VCaP (cell line): ENCODE results near the gene RNF208.

Source experiments
- H3K27ac ChIP-seq: fragments of 450-650 bp; 2 replicates; pipeline ENCODE4 v1.5.1; 2017
- CTCF ChIP-seq: fragments of 450-650 bp; conservative IDR thresholded peaks from 2 replicates; pipeline ENCODE4 v1.5.1; 2017; ENCODE audit warnings: mild to moderate bottlenecking, moderate library complexity

Gene RNF208

DNA sequence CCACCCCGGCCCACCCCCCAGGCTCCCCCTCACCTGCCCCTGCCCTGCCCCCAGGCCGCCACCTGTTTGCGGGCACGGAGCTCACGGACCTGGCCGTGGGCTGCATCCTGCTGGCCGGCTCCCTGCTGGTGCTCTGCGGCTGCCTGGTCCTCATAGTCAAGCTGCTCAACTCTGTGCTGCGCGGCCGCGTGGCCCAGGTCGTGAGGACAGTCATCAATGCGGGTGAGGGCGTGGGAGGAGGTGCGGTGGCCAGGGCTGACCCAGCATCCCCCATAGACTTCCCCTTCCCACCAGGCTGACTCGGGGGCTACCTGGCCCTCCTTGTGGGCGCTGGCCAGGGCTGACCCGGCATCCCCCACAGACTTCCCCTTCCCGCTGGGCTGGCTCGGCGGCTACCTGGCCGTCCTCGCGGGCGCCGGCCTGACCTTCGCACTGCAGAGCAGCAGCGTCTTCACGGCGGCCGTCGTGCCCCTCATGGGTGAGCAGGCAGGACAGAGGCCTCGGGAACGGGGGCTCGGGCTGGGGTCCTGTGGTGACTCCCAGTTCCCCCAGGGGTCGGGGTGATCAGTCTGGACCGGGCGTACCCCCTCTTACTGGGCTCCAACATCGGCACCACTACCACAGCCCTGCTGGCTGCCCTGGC is 12.1 kb upstream of the RNF208 start:
- H3K27ac ChIP-seq, result no peak overlapping the region
- no peak for TF ChIP-seq CTCF

GRCh38 chr9:137233143-137233980 is 11.3 kb upstream of the RNF208 start:
- no peak for TF ChIP-seq CTCF
- no peak overlapping the region for H3K27ac ChIP-seq

GRCh38 chr9:137232510-137232909 is 10.5 kb upstream of the RNF208 start:
- H3K27ac ChIP-seq, result no peak overlapping the region
- TF ChIP-seq CTCF, result no peak

DNA sequence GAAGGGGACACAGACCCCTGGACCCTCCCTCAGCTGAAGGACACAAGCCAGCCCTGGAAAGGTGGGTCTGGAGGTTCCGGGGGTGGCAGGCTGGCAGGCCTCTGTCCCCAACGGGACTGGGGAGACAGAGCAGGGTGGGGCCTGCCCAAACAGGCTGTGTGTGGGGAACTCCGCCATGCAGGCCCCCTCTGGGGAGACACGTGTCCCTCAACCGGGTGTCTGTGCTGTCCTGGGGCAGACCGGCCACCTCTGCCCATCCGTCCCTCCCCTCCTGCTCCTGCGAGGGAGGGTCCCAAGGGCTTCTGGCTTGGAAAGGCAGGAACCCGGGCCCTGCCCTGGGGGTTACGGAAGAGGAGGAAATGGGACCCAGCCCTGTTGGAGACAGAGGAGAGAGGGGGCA is 10.1 kb upstream of the RNF208 start:
- no peak overlapping the region for H3K27ac ChIP-seq
- no peak for TF ChIP-seq CTCF

DNA sequence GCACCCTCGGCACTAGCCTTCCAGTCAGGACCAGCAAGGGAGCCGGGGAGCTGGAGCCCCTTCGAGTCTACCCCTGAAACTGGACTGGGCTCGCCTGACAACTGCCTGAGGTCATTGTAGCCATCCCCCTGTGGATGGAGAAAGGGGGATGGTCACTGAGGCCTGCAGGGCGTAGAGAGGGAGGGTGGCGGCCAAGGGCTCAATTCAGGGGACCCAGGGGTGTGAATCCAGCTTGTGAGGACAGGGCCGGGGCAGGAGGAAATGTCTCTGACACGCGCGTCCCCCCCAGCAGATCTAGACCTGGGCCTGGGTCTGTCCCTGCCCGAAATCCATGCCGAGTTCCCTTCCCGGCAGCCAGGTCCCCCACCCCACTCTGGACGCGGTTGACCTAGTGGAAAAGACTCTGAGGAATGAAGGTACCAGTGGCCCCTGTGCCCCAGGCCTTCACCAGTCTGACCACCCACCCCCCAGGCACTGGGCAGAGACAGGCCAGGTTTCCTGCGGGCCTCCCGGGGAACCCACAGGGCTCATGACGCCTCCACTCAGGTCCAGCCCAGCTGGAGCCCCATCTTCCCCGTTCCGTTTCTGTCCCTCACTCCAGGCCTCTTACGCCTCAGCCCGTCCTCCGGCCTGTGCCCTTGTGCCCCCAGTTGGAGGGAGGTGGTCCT is 9.5 kb upstream of the RNF208 start:
- no peak for TF ChIP-seq CTCF
- H3K27ac ChIP-seq, result no peak overlapping the region

- H3K27ac ChIP-seq, result no peak within 1 kb of the TSS
- no peak for TF ChIP-seq CTCF
Measured at GRCh38 chr9:137230705-137231371, 8.8 kb upstream of the RNF208 start, which contains the start of gene SLC34A3. Gene SLC34A3 (plus strand): TSS chr9:137230901. CDS start chr9:137231703, 802 bp downstream.
